HepG2 (cell line): Measurements from ENCODE around the gene UTP4. TPM values are rescaled to one million over a fixed set of nuclear protein-coding genes. Genes with fewer than 3 reads are reported as not detected.

ENCODE experiments used
- BHLHE40 ChIP-seq: IDR thresholded peaks from 2 replicates; pipeline ENCODE4 v1.6.1; 2011; ENCODE audit warnings: low read length, improper control_type of control experiment
- EZH2 ChIP-seq: conservative IDR thresholded peaks from 2 replicates; pipeline ENCODE4 v1.6.1; 2012; ENCODE audit warnings: mild to moderate bottlenecking, low read depth, low read length, moderate library complexity
- KDM5B ChIP-seq: sonication (generic); formaldehyde crosslinking; IDR thresholded peaks from 2 replicates; pipeline ENCODE4 v1.4.0; 2020; ENCODE audit warnings: missing genetic modification reagents, mild to moderate bottlenecking, borderline replicate concordance
- KLF15 ChIP-seq: sonication (generic); formaldehyde crosslinking; IDR thresholded peaks from 2 replicates; pipeline ENCODE4 v1.8.1; 2023; ENCODE audit warnings: borderline replicate concordance, mild to moderate bottlenecking, inconsistent platforms, missing genetic modification reagents, mixed read lengths
- MBNL3 ChIP-seq: fragments of 250-450 bp; sonication (Bioruptor Pico); conservative IDR thresholded peaks from 2 replicates; pipeline ENCODE4 v1.8.0; 2022; ENCODE audit warnings: mild to moderate bottlenecking, inconsistent platforms
- MTF2 ChIP-seq: sonication (generic); formaldehyde crosslinking; IDR thresholded peaks from 2 replicates; pipeline ENCODE4 v1.5.0; 2020; ENCODE audit warnings: missing genetic modification reagents, borderline replicate concordance
- MXI1 ChIP-seq: IDR thresholded peaks from 3 replicates; pipeline ENCODE4 v1.6.1; 2012; ENCODE audit warnings: low read depth, low read length, inconsistent platforms, borderline replicate concordance
- RXRB ChIP-seq: IDR thresholded peaks from 2 replicates; pipeline ENCODE4 v1.6.1; 2016; ENCODE audit warnings: borderline replicate concordance, missing genetic modification reagents, missing compliant biosample characterization
- SALL2 ChIP-seq: sonication (generic); formaldehyde crosslinking; IDR thresholded peaks from 2 replicates; pipeline ENCODE4 v1.8.1; 2023; ENCODE audit warnings: mild to moderate bottlenecking, missing genetic modification reagents, inconsistent platforms
- SP4 ChIP-seq: sonication (generic); formaldehyde crosslinking; IDR thresholded peaks from 2 replicates; pipeline ENCODE4 v1.8.1; 2023; ENCODE audit warnings: mild to moderate bottlenecking, missing genetic modification reagents
- TBX3 ChIP-seq: fragments of 450-650 bp; IDR thresholded peaks from 2 replicates; pipeline ENCODE4 v1.6.1; 2017; ENCODE audit warnings: antibody characterized with exemption, mild to moderate bottlenecking, inconsistent platforms, borderline replicate concordance
- YY1 ChIP-seq: IDR thresholded peaks from 2 replicates; pipeline ENCODE4 v1.6.1; 2011; ENCODE audit warnings: low read length, low read depth, moderate library complexity, mild to moderate bottlenecking; ENCODE audit not compliant: insufficient read depth, insufficient replicate concordance
- ZBTB7B ChIP-seq: sonication (generic); formaldehyde crosslinking; IDR thresholded peaks from 2 replicates; pipeline ENCODE4 v1.4.0; 2020; ENCODE audit warnings: missing genetic modification reagents
- ZNF263 ChIP-seq: sonication (generic); formaldehyde crosslinking; IDR thresholded peaks from 2 replicates; pipeline ENCODE4 v1.4.0; 2020; ENCODE audit warnings: missing genetic modification reagents
- ZNF792 ChIP-seq: IDR thresholded peaks from 2 replicates; pipeline ENCODE4 v1.6.1; 2016
- polyA plus RNA-seq, 8 experiments: library from polyadenylated mRNA; depleted of rRNA in 3 of 8; stranded (reverse) in 7 of 8; unstranded in 1 of 8; fragments of >200 nt; fragmentation: Illumina TruSeq in 4 of 8; extraction: Trizol in 4 of 8; gene quantifications; 2 replicates each; pipeline versions ENCODE4 v1.2.1 to v1.2.3, GENCODE V29; 2011 to 2016; ENCODE audit warnings: low read depth in 4 of 8, missing spikeins in 1 of 8, mixed read lengths in 1 of 8; ENCODE audit not compliant: insufficient read depth in 1 of 8
- total RNA-seq, 5 experiments: library from RNA; depleted of rRNA; stranded (reverse); fragments of >200 nt; fragmentation: Illumina TruSeq; extraction: Trizol; gene quantifications; 2 replicates each; pipeline ENCODE4 v1.2.3, GENCODE V29; 2016; ENCODE audit warnings: low read depth in 1 of 5
- TF ChIP-seq, protein P1 (sequence below): IDR thresholded peaks from 2 replicates; pipeline ENCODE4 v1.6.1; 2016; ENCODE audit warnings: missing compliant biosample characterization, missing genetic modification reagents, borderline replicate concordance
- TF ChIP-seq, protein P2 (sequence below): sonication (generic); formaldehyde crosslinking; IDR thresholded peaks from 2 replicates; pipeline ENCODE4 v1.4.0; 2020; ENCODE audit warnings: missing genetic modification reagents, mild to moderate bottlenecking, borderline replicate concordance
- TF ChIP-seq, protein P3 (sequence below): sonication (generic); formaldehyde crosslinking; IDR thresholded peaks from 2 replicates; pipeline ENCODE4 v1.4.0; 2020; ENCODE audit warnings: missing genetic modification reagents
- TF ChIP-seq, protein P4 (sequence below): sonication (generic); formaldehyde crosslinking; IDR thresholded peaks from 2 replicates; pipeline ENCODE4 v1.5.0; 2020; ENCODE audit warnings: missing genetic modification reagents, mild to moderate bottlenecking, borderline replicate concordance

The UTP4 gene
- total and polyA plus RNA-seq, 2 of the 13 experiments (the other 11 are each of a cell fraction or from before 2014, with no cell fraction given) = 30.0 to 85.8 TPM

DNA sequence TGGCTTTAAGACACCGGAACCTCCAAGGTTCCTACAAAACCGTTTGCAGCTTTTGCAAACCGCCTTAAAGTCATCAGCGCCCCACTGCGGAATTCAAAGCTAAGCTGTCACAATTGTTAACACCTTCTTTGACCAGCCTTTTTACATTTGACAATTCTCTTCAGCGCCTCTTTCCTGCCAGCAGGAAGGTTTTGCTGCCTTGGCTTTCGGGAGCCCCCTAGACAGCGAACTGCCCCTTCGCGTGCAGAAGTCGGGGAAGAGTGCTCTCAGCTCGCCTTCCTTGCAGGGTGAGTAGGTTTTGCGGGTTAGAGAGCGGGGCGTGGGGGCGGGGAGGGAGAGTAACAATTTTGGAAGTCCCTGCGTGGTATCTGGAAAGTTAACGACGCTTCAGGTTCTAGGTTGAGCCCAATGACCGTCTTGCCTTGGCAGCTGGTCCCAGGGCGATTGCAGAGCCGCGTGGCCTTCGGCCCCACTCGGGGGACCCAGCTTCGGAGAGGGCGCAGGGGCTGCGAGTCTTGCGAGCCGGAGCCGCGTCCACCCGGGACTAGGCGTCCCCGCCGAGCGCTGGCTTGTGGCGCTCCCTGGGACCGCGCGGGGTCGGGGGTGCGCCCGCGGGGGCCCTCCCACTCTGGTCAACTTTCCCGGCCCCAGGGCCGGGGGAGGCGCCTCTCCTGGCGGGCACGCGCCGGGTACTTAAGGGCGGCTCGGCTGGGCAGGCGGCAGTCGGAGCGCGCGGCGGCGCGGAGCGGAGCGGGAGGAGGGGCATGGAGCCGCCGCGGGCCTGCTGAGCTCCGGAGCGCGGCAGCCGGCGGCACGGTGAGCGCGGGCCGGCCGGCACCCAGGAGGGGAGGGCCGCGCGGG is 26.7 kb upstream of the UTP4 start, which contains the start of gene HAS3 (continued):
- TF ChIP-seq, protein P1, sequence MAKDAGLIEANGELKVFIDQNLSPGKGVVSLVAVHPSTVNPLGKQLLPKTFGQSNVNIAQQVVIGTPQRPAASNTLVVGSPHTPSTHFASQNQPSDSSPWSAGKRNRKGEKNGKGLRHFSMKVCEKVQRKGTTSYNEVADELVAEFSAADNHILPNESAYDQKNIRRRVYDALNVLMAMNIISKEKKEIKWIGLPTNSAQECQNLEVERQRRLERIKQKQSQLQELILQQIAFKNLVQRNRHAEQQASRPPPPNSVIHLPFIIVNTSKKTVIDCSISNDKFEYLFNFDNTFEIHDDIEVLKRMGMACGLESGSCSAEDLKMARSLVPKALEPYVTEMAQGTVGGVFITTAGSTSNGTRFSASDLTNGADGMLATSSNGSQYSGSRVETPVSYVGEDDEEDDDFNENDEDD (CRISPR knock-in tag) = 0 out of 2 replicates have a peak, but pooled peaks have one; percentile 29
- peak; percentile 24; the same call in 1 of the 2 replicates for TF ChIP-seq BHLHE40
- TF ChIP-seq SALL2 (CRISPR knock-in tag) = no peak
- no peak for TF ChIP-seq KLF15 (CRISPR knock-in tag)
- peak; percentile 29; the same call in 1 of the 2 replicates for TF ChIP-seq MTF2
- TF ChIP-seq YY1 = peak; percentile 41
- TF ChIP-seq RXRB (CRISPR knock-in tag) = no peak
- TF ChIP-seq TBX3 = peak; percentile 27; the same call in 1 of the 2 replicates
- TF ChIP-seq, protein P2, sequence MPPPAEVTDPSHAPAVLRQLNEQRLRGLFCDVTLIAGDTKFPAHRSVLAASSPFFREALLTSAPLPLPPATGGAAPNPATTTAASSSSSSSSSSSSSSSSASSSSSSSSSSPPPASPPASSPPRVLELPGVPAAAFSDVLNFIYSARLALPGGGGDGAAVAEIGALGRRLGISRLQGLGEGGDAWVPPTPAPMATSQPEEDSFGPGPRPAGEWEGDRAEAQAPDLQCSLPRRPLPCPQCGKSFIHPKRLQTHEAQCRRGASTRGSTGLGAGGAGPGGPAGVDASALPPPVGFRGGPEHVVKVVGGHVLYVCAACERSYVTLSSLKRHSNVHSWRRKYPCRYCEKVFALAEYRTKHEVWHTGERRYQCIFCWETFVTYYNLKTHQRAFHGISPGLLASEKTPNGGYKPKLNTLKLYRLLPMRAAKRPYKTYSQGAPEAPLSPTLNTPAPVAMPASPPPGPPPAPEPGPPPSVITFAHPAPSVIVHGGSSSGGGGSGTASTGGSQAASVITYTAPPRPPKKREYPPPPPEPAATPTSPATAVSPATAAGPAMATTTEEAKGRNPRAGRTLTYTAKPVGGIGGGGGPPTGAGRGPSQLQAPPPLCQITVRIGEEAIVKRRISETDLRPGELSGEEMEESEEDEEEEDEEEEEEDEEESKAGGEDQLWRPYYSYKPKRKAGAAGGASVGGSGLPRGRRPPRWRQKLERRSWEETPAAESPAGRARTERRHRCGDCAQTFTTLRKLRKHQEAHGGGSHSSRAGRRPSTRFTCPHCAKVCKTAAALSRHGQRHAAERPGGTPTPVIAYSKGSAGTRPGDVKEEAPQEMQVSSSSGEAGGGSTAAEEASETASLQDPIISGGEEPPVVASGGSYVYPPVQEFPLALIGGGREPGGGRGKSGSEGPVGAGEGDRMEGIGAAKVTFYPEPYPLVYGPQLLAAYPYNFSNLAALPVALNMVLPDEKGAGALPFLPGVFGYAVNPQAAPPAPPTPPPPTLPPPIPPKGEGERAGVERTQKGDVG = no peak
- TF ChIP-seq ZBTB7B = 0 out of 2 replicates have a peak, but pooled peaks have one; percentile 49
- TF ChIP-seq, protein P3, sequence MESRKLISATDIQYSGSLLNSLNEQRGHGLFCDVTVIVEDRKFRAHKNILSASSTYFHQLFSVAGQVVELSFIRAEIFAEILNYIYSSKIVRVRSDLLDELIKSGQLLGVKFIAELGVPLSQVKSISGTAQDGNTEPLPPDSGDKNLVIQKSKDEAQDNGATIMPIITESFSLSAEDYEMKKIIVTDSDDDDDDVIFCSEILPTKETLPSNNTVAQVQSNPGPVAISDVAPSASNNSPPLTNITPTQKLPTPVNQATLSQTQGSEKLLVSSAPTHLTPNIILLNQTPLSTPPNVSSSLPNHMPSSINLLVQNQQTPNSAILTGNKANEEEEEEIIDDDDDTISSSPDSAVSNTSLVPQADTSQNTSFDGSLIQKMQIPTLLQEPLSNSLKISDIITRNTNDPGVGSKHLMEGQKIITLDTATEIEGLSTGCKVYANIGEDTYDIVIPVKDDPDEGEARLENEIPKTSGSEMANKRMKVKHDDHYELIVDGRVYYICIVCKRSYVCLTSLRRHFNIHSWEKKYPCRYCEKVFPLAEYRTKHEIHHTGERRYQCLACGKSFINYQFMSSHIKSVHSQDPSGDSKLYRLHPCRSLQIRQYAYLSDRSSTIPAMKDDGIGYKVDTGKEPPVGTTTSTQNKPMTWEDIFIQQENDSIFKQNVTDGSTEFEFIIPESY (CRISPR knock-in tag) = no peak
- 0 out of 2 replicates have a peak, but pooled peaks have one; percentile 15 for TF ChIP-seq ZNF263
- no peak for TF ChIP-seq MBNL3 (CRISPR knock-in tag)
- no peak for TF ChIP-seq ZNF792 (CRISPR knock-in tag)
- peak; percentile 71; the same call in 1 of the 2 replicates for TF ChIP-seq KDM5B (CRISPR knock-in tag)
- TF ChIP-seq, protein P4, sequence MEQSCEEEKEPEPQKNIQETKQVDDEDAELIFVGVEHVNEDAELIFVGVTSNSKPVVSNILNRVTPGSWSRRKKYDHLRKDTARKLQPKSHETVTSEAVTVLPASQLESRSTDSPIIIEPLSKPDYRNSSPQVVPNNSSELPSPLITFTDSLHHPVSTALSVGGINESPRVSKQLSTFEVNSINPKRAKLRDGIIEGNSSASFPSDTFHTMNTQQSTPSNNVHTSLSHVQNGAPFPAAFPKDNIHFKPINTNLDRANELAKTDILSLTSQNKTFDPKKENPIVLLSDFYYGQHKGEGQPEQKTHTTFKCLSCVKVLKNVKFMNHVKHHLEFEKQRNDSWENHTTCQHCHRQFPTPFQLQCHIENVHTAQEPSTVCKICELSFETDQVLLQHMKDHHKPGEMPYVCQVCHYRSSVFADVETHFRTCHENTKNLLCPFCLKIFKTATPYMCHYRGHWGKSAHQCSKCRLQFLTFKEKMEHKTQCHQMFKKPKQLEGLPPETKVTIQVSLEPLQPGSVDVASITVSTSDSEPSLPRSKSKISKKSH (CRISPR knock-in tag) = 0 out of 2 replicates have a peak, but pooled peaks have one; percentile 26
- 0 out of 2 replicates have a peak, but pooled peaks have one; percentile 34 for TF ChIP-seq SP4 (CRISPR knock-in tag)
- TF ChIP-seq MXI1 = peak; percentile 17; the same call in 1 of the 3 replicates
- TF ChIP-seq EZH2 = peak; percentile 60; the same call in 1 of the 2 replicates
